ENCODE data around the gene USO1.
A peak's percentile ranks its signal among the peaks of the same experiment; 100 is the strongest.
"Not testable (repeated sequence)": the region's sequence is repeated elsewhere in the genome, so short reads cannot be mapped to it uniquely, and the experiment has no call there.

Gene USO1

GRCh38 chr4:75845992-75846391 lies 121.6 kb downstream of the USO1 start:
- Histone ChIP-seq H4K5ac (ENCODE audit: low read length) (no peak overlapping the region), H3K79me2 (ENCODE audit: control insufficient read depth, insufficient read depth, low read length) (no peaks in the 10 kb centered on the region), H4K8ac (ENCODE audit: low read depth, low read length) (no peak overlapping the region), H3K18ac (ENCODE audit: low read length) (no peak overlapping the region), H3K36me3 (ENCODE audit: control insufficient read depth, insufficient read depth, low read length) (no peaks in the 10 kb centered on the region), H3K4me2 (ENCODE audit: low read length) (no peak overlapping the region), H2BK120ac (ENCODE audit: low read depth, low read length) (no peak overlapping the region), H3K27ac (ENCODE audit: low read depth, low read length) (no peak overlapping the region), H3K23ac (ENCODE audit: low read length) (no peak overlapping the region), H2BK5ac (ENCODE audit: low read length) (no peak overlapping the region), H2BK15ac (replicated peaks; ENCODE audit: low read depth) (no peak overlapping the region), H3K4me3 (ENCODE audit: low read length) (no peak overlapping the region), H3K4me1 (ENCODE audit: control insufficient read depth, low read depth, low read length) (no peaks in the 10 kb centered on the region), H2AK5ac (ENCODE audit: low read length) (no peak overlapping the region), H3K4ac (ENCODE audit: low read depth, low read length) (no peak overlapping the region), H3K27me3 (ENCODE audit: insufficient read depth, low read length, poor library complexity) (no peaks in the 10 kb centered on the region), H3K56ac (ENCODE audit: low read length) (no peak overlapping the region), H3K79me1 (ENCODE audit: low read length) (no peaks in the 10 kb centered on the region), H3K9ac (ENCODE audit: low read length) (no peak overlapping the region)
- no peak for DNase-seq
- WGBS (ENCODE audit: extremely low coverage, insufficient coverage, low lambda C conversion rate), result no CpG with 5 or more reads among the region's 2 CpGs

- not testable (repeated sequence) for H4K8ac ChIP-seq (ENCODE audit: low read depth, low read length); H3K4me2 ChIP-seq (ENCODE audit: low read length); H3K79me1 ChIP-seq (ENCODE audit: low read length); H3K27me3 ChIP-seq (ENCODE audit: insufficient read depth, low read length, poor library complexity); H2BK5ac ChIP-seq (ENCODE audit: low read length); H2AK5ac ChIP-seq (ENCODE audit: low read length); H3K4me3 ChIP-seq (ENCODE audit: low read length); H2BK120ac ChIP-seq (ENCODE audit: low read depth, low read length); H3K4me1 ChIP-seq (ENCODE audit: control insufficient read depth, low read depth, low read length); H3K36me3 ChIP-seq (ENCODE audit: control insufficient read depth, insufficient read depth, low read length); H3K27ac ChIP-seq (ENCODE audit: low read depth, low read length); H4K5ac ChIP-seq (ENCODE audit: low read length); H3K79me2 ChIP-seq (ENCODE audit: control insufficient read depth, insufficient read depth, low read length); H3K23ac ChIP-seq (ENCODE audit: low read length); H2BK15ac ChIP-seq (replicated peaks; ENCODE audit: low read depth)
- no CpG with 5 or more reads among the region's 14 CpGs for WGBS (ENCODE audit: extremely low coverage, insufficient coverage, low lambda C conversion rate)
- H3K4ac ChIP-seq (ENCODE audit: low read depth, low read length), result peak overlapping the region; percentile 48
- peak; percentile 98 for DNase-seq
- peak overlapping the region; percentile 16 for H3K18ac ChIP-seq (ENCODE audit: low read length)
- H3K56ac ChIP-seq (ENCODE audit: low read length), result peak overlapping the region; percentile 37
- peak overlapping the region; percentile 0 for H3K9ac ChIP-seq (ENCODE audit: low read length)
Measured at GRCh38 chr4:75848171-75848760, 123.9 kb downstream of the USO1 start.

GRCh38 chr4:75848891-75849290 lies 124.5 kb downstream of the USO1 start:
- Histone ChIP-seq H2AK5ac (ENCODE audit: low read length) (no peak overlapping the region), H3K27me3 (ENCODE audit: insufficient read depth, low read length, poor library complexity) (no peaks in the 10 kb centered on the region), H3K4me3 (ENCODE audit: low read length) (no peak overlapping the region), H3K18ac (ENCODE audit: low read length) (no peak overlapping the region), H2BK120ac (ENCODE audit: low read depth, low read length) (no peak overlapping the region), H3K56ac (ENCODE audit: low read length) (no peak overlapping the region), H3K27ac (ENCODE audit: low read depth, low read length) (no peak overlapping the region), H3K9ac (ENCODE audit: low read length) (no peak overlapping the region), H3K4me1 (ENCODE audit: control insufficient read depth, low read depth, low read length) (no peaks in the 10 kb centered on the region), H2BK15ac (replicated peaks; ENCODE audit: low read depth) (no peak overlapping the region), H3K23ac (ENCODE audit: low read length) (no peak overlapping the region), H3K4me2 (ENCODE audit: low read length) (no peak overlapping the region), H4K8ac (ENCODE audit: low read depth, low read length) (no peak overlapping the region), H3K36me3 (ENCODE audit: control insufficient read depth, insufficient read depth, low read length) (no peaks in the 10 kb centered on the region), H3K79me2 (ENCODE audit: control insufficient read depth, insufficient read depth, low read length) (no peaks in the 10 kb centered on the region), H4K5ac (ENCODE audit: low read length) (no peak overlapping the region), H3K79me1 (ENCODE audit: low read length) (no peaks in the 10 kb centered on the region), H3K4ac (ENCODE audit: low read depth, low read length) (no peak overlapping the region), H2BK5ac (ENCODE audit: low read length) (no peak overlapping the region)
- DNase-seq, result no peak
- WGBS (ENCODE audit: extremely low coverage, insufficient coverage, low lambda C conversion rate), result no CpG with 5 or more reads among the region's 4 CpGs

GRCh38 chr4:75849461-75849860 lies 125.1 kb downstream of the USO1 start:
- WGBS (ENCODE audit: extremely low coverage, insufficient coverage, low lambda C conversion rate), result no CpG with 5 or more reads among the region's 6 CpGs

DNA sequence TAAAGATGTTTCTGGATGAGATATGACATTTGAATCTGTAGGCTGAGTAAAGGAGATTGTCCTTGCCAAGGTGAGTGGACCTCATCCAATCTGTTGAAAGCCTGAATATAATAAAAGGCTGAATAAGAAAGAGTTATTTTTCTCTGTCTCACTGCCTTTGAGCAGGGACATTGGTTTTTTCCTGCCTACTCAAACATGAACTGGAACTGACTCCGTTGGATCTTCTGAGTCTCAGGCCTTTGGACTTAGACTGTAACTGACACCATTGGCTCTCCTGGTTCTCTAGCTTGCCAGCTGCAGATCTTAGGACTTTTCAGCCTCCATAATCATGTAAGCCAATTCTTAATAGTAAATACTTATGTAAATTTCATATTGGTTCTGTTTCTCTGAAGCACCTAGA lies 134.3 kb downstream of the USO1 start:
- no peak overlapping the region for H2BK5ac ChIP-seq (ENCODE audit: low read length)
- no peak overlapping the region for H2BK15ac ChIP-seq (replicated peaks; ENCODE audit: low read depth)
- no peak overlapping the region for H3K23ac ChIP-seq (ENCODE audit: low read length)
- no peak overlapping the region for H3K4me2 ChIP-seq (ENCODE audit: low read length)
- WGBS (ENCODE audit: extremely low coverage, insufficient coverage, low lambda C conversion rate), result no CpG with 5 or more reads among the region's 1 CpG
- H4K5ac ChIP-seq (ENCODE audit: low read length), result no peak overlapping the region
- no peaks in the 10 kb centered on the region for H3K36me3 ChIP-seq (ENCODE audit: control insufficient read depth, insufficient read depth, low read length)
- no peaks in the 10 kb centered on the region for H3K79me1 ChIP-seq (ENCODE audit: low read length)
- H3K27me3 ChIP-seq (ENCODE audit: insufficient read depth, low read length, poor library complexity), result no peaks in the 10 kb centered on the region
- no peak overlapping the region for H2AK5ac ChIP-seq (ENCODE audit: low read length)
- H3K4ac ChIP-seq (ENCODE audit: low read depth, low read length), result no peak overlapping the region
- H3K4me1 ChIP-seq (ENCODE audit: control insufficient read depth, low read depth, low read length), result no peaks in the 10 kb centered on the region
- H3K9ac ChIP-seq (ENCODE audit: low read length), result no peak overlapping the region
- no peak overlapping the region for H3K4me3 ChIP-seq (ENCODE audit: low read length)
- no peak overlapping the region for H3K56ac ChIP-seq (ENCODE audit: low read length)
- no peak overlapping the region for H3K27ac ChIP-seq (ENCODE audit: low read depth, low read length)
- H4K8ac ChIP-seq (ENCODE audit: low read depth, low read length), result no peak overlapping the region
- H3K79me2 ChIP-seq (ENCODE audit: control insufficient read depth, insufficient read depth, low read length), result no peaks in the 10 kb centered on the region
- H3K18ac ChIP-seq (ENCODE audit: low read length), result no peak overlapping the region
- no peak overlapping the region for H2BK120ac ChIP-seq (ENCODE audit: low read depth, low read length)
- no peak for DNase-seq

More at GRCh38 chr4:75849461-75849860, 125.1 kb downstream of the USO1 start:
- no peak overlapping the region for H2BK5ac ChIP-seq (ENCODE audit: low read length)
- H3K79me1 ChIP-seq (ENCODE audit: low read length), result no peaks in the 10 kb centered on the region
- no peak overlapping the region for H2AK5ac ChIP-seq (ENCODE audit: low read length)
- no peak overlapping the region for H3K23ac ChIP-seq (ENCODE audit: low read length)
- H4K5ac ChIP-seq (ENCODE audit: low read length), result no peak overlapping the region
- H3K9ac ChIP-seq (ENCODE audit: low read length), result no peak overlapping the region
- no peaks in the 10 kb centered on the region for H3K27me3 ChIP-seq (ENCODE audit: insufficient read depth, low read length, poor library complexity)
- H3K56ac ChIP-seq (ENCODE audit: low read length), result peak overlapping the region; percentile 30
- no peak overlapping the region for H3K4me3 ChIP-seq (ENCODE audit: low read length)
- no peaks in the 10 kb centered on the region for H3K4me1 ChIP-seq (ENCODE audit: control insufficient read depth, low read depth, low read length)
- H3K4me2 ChIP-seq (ENCODE audit: low read length), result no peak overlapping the region
- no peak overlapping the region for H3K27ac ChIP-seq (ENCODE audit: low read depth, low read length)
- DNase-seq, result peak; percentile 83
- no peaks in the 10 kb centered on the region for H3K36me3 ChIP-seq (ENCODE audit: control insufficient read depth, insufficient read depth, low read length)
- no peak overlapping the region for H2BK120ac ChIP-seq (ENCODE audit: low read depth, low read length)
- no peak overlapping the region for H4K8ac ChIP-seq (ENCODE audit: low read depth, low read length)
- H3K18ac ChIP-seq (ENCODE audit: low read length), result no peak overlapping the region
- no peak overlapping the region for H2BK15ac ChIP-seq (replicated peaks; ENCODE audit: low read depth)
- H3K79me2 ChIP-seq (ENCODE audit: control insufficient read depth, insufficient read depth, low read length), result no peaks in the 10 kb centered on the region
- H3K4ac ChIP-seq (ENCODE audit: low read depth, low read length), result no peak overlapping the region

DNA sequence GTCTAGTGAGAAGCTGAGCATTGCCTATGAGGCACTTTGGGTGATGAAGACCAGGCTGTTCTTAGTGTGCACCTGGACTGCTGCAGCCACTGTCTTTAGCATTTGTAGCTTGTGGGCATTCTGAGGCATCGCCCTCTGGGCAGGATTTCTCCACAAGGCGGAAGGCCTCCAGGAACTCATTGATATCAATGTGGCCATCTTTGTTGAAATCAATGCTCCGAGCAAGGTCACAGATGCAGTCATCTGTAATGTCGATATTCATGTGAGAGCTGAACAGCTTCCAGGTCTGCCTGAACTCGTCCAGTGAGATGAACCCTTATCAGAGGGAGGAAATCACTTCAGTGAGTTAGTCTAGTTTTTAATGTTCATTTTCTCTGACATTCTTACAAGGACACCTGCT lies 136.2 kb downstream of the USO1 start:
- Histone ChIP-seq H3K4me1 (ENCODE audit: control insufficient read depth, low read depth, low read length) (no peaks in the 10 kb centered on the region), H3K4me3 (ENCODE audit: low read length) (no peak overlapping the region), H4K8ac (ENCODE audit: low read depth, low read length) (no peak overlapping the region), H3K56ac (ENCODE audit: low read length) (no peak overlapping the region), H3K23ac (ENCODE audit: low read length) (no peak overlapping the region), H2BK5ac (ENCODE audit: low read length) (no peak overlapping the region), H4K5ac (ENCODE audit: low read length) (no peak overlapping the region), H3K4me2 (ENCODE audit: low read length) (no peak overlapping the region), H3K4ac (ENCODE audit: low read depth, low read length) (no peak overlapping the region), H3K79me1 (ENCODE audit: low read length) (no peaks in the 10 kb centered on the region), H3K27me3 (ENCODE audit: insufficient read depth, low read length, poor library complexity) (no peaks in the 10 kb centered on the region), H3K9ac (ENCODE audit: low read length) (no peak overlapping the region), H3K79me2 (ENCODE audit: control insufficient read depth, insufficient read depth, low read length) (no peaks in the 10 kb centered on the region), H2AK5ac (ENCODE audit: low read length) (no peak overlapping the region), H2BK15ac (replicated peaks; ENCODE audit: low read depth) (no peak overlapping the region), H3K27ac (ENCODE audit: low read depth, low read length) (no peak overlapping the region), H3K18ac (ENCODE audit: low read length) (no peak overlapping the region), H2BK120ac (ENCODE audit: low read depth, low read length) (no peak overlapping the region), H3K36me3 (ENCODE audit: control insufficient read depth, insufficient read depth, low read length) (no peaks in the 10 kb centered on the region)
- no CpG with 5 or more reads among the region's 5 CpGs for WGBS (ENCODE audit: extremely low coverage, insufficient coverage, low lambda C conversion rate)
- no peak for DNase-seq
